BE2C (cell line): ENCODE measurements around the gene TTC13.

ENCODE experiments used
- DNase-seq: peaks from one replicate; pipeline ENCODE4 v3.0.0-alpha.2; 2020
- H3K27me3 ChIP-seq: fragments of 250-450 bp; sonication (Bioruptor Pico); 2 replicates; pipeline ENCODE4 v1.5.1; 2020; ENCODE audit warnings: mild to moderate bottlenecking
- H3K36me3 ChIP-seq: fragments of 250-450 bp; sonication (Bioruptor Pico); 2 replicates; pipeline ENCODE4 v1.5.1; 2020; ENCODE audit warnings: mild to moderate bottlenecking
- H3K4me1 ChIP-seq: fragments of 250-450 bp; sonication (Bioruptor Pico); 2 replicates; pipeline ENCODE4 v1.5.1; 2020
- H3K4me3 ChIP-seq: 2 replicates; pipeline ENCODE4 v1.5.1; 2011; ENCODE audit warnings: low read depth, low read length
- H3K9me3 ChIP-seq: fragments of 250-450 bp; sonication (Bioruptor Pico); 2 replicates; pipeline ENCODE4 v1.5.1; 2020
- TF ChIP-seq, protein P1 (sequence below): IDR thresholded peaks from 2 replicates; pipeline ENCODE4 v1.5.1; 2012; ENCODE audit warnings: mild to moderate bottlenecking, low read depth, low read length

Gene TTC13

DNA sequence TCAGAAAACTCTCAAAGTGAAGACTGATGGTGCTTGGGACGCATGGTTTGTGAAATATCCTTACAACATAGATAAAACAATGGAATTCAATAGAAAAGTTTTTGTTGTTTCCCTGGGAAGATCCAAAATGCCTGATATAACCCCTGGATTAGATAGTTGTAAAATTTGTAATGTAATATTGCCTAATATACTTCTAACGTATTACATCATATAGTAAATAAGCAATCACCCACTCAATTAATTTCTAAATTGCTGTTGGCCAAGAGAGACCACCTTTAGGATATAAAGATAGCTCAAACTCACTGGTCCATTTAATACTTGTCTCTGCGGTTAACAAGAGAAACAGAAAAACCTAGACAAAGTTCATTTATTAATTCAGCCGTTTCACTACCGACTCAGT lies 42.2 kb downstream of the TTC13 start:
- no peaks in the 10 kb centered on the region for H3K36me3 ChIP-seq
- H3K4me3 ChIP-seq = no peak overlapping the region
- TF ChIP-seq, protein P1, sequence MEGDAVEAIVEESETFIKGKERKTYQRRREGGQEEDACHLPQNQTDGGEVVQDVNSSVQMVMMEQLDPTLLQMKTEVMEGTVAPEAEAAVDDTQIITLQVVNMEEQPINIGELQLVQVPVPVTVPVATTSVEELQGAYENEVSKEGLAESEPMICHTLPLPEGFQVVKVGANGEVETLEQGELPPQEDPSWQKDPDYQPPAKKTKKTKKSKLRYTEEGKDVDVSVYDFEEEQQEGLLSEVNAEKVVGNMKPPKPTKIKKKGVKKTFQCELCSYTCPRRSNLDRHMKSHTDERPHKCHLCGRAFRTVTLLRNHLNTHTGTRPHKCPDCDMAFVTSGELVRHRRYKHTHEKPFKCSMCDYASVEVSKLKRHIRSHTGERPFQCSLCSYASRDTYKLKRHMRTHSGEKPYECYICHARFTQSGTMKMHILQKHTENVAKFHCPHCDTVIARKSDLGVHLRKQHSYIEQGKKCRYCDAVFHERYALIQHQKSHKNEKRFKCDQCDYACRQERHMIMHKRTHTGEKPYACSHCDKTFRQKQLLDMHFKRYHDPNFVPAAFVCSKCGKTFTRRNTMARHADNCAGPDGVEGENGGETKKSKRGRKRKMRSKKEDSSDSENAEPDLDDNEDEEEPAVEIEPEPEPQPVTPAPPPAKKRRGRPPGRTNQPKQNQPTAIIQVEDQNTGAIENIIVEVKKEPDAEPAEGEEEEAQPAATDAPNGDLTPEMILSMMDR = no peak
- no peaks in the 10 kb centered on the region for H3K27me3 ChIP-seq
- H3K9me3 ChIP-seq = no peaks in the 10 kb centered on the region
- no peak for DNase-seq
- H3K4me1 ChIP-seq = no peaks in the 10 kb centered on the region

DNA sequence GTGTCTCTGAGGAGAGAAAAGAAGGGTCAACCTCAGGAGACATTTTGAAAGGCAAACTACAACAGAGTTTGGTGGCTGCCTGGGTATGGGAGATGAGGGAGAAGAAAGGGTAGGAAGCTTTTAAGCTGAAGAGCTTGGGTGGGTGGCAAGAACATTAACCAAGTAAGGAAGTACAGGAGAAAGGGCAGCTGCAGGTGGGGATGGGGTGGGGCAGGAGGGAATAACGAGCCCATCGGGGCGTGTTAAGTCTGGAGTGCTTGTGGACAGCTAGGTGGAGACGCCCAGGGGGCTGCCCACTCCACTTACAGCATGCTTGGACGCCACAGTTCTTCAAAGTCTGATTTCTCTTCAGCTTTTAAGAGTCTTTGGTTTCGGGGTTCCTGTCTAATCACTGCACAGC lies 42.8 kb downstream of the TTC13 start:
- Histone ChIP-seq H3K36me3 (peaks cover 2% of the 10 kb centered on the region; the same call in 1 of the 2 replicates), H3K4me1 (no peaks in the 10 kb centered on the region), H3K9me3 (no peaks in the 10 kb centered on the region), H3K27me3 (no peaks in the 10 kb centered on the region), H3K4me3 (no peak overlapping the region)
- DNase-seq = no peak
- TF ChIP-seq, protein P1 = no peak

DNA sequence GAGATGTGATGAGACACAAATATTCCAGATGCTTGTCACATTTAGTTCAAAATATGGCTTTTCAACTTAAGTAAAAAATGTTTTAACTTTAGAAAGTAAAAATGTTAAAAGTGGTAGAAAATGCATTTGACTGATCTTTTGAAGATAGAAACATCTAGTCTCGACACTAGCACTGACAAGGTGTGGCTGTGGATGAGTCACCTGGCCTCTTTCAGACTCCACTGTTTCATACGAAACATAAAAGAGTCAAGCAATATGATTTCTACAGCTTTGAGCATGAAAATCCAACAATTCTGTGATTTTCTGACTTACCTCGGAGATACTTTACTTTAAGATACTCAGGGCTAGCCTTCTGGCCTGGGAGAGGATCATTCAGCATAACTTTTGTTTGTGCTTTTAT lies 47.7 kb downstream of the TTC13 start:
- H3K27me3 ChIP-seq = no peaks in the 10 kb centered on the region
- no peak overlapping the region for H3K4me3 ChIP-seq
- no peak for DNase-seq
- no peaks in the 10 kb centered on the region for H3K9me3 ChIP-seq
- H3K36me3 ChIP-seq = peaks cover 20% of the 10 kb centered on the region
- no peaks in the 10 kb centered on the region for H3K4me1 ChIP-seq
- TF ChIP-seq, protein P1 = no peak

DNA sequence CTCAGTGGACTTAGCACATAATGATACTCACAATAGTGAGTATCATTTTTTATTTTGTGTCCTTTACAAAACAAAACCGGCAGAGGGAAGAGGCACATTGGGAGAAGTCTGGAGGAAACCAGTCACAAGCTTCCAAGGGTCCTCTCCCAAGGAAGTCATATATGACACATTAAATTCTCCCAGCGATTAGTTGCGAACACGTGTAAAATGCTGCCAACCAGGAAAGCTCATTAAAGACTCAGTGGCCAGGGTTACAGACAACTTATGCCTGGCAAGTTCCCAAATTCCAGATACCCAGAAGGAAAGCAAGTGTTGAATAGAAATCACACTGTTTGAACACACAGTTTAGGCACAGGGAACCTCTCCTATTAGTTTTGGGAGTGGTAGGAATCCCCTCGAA lies 52.5 kb downstream of the TTC13 start:
- no peak overlapping the region for H3K4me3 ChIP-seq
- no peaks in the 10 kb centered on the region for H3K4me1 ChIP-seq
- H3K27me3 ChIP-seq = no peaks in the 10 kb centered on the region
- H3K36me3 ChIP-seq = peaks cover 32% of the 10 kb centered on the region
- DNase-seq = no peak
- no peaks in the 10 kb centered on the region for H3K9me3 ChIP-seq
- TF ChIP-seq, protein P1 = no peak

DNA sequence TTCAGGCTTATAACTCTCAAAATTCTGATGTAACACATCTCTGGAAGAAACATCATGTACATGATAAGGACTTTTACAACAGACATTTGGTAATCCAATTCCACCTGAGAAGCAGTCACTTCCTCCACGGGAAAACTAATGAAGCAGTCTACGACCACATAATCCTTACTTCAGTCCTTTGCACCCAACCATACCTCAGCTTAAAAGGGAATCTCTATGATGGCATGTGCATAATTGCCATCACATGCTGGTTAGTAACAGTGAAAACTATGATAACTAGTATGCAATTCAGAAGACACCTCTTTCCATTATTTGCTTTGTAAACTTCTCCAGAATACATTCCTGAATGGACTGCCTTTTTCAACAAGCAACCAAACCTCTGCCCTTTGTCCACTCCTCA lies 53.1 kb downstream of the TTC13 start:
- H3K36me3 ChIP-seq = peaks cover 28% of the 10 kb centered on the region
- H3K9me3 ChIP-seq = no peaks in the 10 kb centered on the region
- H3K27me3 ChIP-seq = no peaks in the 10 kb centered on the region
- TF ChIP-seq, protein P1 = no peak
- no peak for DNase-seq
- no peak overlapping the region for H3K4me3 ChIP-seq
- no peaks in the 10 kb centered on the region for H3K4me1 ChIP-seq

DNA sequence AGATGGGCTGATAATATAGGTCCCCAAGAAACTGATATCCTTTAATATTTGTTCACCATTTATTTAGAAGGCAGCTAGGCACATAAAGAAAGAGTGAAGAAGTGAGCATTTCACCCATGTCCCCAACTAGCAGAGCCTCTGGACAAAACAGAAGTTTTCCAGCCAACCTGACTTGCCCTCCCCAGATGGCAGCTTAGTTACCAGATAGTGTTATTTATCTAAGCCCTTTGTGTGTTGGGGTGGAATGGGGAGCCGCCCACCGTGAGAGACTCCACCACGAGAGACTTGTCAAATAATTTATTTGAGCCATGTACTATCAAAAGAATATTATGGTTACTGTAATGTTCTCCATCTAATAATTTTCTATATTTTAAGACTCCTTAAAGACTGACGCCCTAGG lies 55.5 kb downstream of the TTC13 start:
- Histone ChIP-seq H3K9me3 (no peaks in the 10 kb centered on the region), H3K27me3 (no peaks in the 10 kb centered on the region), H3K4me1 (no peaks in the 10 kb centered on the region), H3K36me3 (peaks cover 21% of the 10 kb centered on the region), H3K4me3 (no peak overlapping the region)
- no peak for DNase-seq
- TF ChIP-seq, protein P1 = no peak
